ENCODE data around the gene PDE4B.

The PDE4B gene

GRCh38 chr1:66246351-66247269, 453.9 kb downstream of the PDE4B start:
- no peak for DNase-seq

GRCh38 chr1:66247415-66248208, 454.9 kb downstream of the PDE4B start:
- DNase-seq: no peak

- DNase-seq: no peak
Measured at GRCh38 chr1:66248257-66248656, 455.6 kb downstream of the PDE4B start.

- no peak for DNase-seq
Measured at GRCh38 chr1:66248746-66249145, 456.1 kb downstream of the PDE4B start.

DNA sequence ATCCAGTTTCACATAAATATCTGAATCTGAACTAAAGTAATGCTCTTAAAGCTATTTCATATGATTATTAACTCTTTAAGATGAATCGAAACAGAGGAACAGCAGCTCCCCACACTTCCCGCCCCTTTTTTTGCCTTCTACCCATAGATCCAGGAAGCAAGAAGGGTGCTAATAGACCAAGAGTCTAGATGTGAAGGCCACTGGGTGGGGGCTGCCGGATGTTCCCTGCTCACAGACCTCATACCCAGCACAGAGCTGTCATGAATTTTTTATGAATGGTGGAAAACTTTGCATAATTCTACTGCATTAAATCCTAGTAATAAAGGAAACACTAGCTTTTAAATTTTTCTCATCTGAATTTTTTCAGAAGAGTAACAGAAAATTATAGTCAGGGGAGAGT, 457.4 kb downstream of the PDE4B start:
- no peak for DNase-seq

GRCh38 chr1:66250478-66250877, 457.8 kb downstream of the PDE4B start:
- no peak for DNase-seq

- no peak for DNase-seq
Measured at GRCh38 chr1:66251546-66251945, 458.9 kb downstream of the PDE4B start.

DNA sequence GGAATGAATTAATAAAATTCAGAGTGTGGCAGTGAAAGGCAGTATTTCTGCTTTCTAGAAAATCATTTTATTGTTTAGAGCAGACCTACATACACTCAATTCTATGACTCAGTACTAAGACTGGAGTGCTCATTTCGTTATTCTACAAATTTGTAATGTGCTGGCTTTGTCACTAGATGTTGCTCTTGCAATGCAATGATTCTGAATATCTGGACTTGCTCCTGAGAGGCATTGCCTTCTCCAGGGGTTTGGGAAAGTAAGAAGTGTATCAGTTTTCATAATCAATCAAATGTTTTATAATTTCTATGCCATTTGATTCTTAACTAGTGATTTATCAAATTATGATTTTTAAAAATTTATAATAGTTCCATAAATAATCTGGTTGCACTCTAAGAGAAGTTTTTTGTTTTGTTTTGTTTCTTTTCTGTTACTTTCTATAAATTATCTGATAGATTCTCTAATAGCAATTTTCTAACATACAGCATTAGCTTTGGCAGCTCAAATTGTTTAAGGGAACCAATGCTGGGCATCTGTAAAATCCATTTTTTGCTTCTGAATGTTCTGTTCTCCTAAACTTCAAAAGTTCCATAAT, 460.7 kb downstream of the PDE4B start:
- no peak for DNase-seq

DNA sequence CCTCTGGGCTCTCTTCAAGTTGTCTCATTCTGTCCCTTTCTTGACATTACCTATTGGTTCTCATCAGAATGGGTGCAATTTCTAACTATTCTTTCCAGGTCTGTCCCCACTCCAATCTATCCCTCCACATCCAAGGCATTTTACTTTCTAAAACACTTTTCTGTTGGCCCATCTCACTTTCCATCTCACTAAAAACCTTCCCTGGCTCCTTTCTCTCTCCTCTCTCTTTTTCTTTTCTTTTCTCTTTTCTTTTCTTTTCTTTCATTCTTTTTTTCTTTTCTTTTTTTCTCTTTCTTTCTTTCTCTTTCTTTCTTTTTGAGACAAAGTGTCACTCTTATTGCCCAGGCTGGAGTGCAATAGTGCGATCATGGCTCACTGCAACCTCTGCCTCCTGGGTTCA, 462.1 kb downstream of the PDE4B start:
- no peak for DNase-seq

- DNase-seq: no peak
Measured at GRCh38 chr1:66256629-66257572, 464.2 kb downstream of the PDE4B start.

DNA sequence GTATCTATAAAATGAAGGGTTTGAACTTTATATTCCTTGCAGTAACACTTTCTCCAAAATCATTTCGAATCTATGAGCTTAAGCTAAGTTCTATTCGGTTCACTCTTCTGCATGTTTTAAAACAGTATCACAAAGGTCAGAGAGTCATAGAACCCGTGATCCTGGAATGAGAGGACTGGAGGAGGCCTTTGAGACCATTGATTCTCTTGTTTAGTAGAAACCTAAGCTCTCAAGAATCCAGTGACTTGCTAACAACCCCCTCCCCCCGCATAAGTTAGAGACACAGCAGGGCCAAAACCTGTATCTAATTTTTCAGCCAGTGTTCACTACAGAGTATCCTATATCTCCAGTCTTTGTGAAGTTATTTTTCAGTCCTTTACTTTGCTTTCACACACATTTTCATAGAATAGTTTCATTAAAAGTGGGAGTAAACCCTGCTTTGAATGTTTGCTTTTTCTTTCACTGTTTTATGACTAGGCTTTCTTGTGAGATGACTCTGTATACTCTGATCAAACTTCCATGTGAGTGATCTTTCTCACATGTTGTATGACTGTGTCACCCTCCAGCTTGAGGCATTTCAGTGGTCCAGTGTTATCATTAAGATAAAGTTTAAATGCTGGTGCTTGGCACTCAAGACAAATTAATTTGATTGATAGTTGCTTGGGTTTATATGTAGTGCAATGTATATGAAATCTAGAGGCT, 465.9 kb downstream of the PDE4B start:
- DNase-seq: no peak

DNA sequence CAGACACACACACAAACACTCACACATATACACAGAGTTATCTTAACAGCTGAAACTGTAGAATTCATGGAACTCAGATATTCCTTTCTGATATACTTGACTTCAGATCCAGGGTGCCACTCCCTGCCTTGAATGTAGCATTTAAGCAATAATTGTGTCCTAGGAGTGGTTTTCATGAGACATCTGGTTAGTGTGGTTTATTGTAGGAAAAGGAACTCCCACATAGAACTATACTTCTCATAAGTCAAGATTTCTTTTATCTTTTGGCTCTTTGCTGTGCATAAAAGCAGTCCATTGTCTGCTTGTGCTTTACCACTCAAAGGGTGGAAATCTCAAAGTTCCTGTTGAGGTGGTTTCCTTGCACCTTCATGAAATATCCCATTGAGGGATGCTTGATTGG, 468.7 kb downstream of the PDE4B start:
- no peak for DNase-seq

GRCh38 chr1:66262208-66262963, 469.7 kb downstream of the PDE4B start:
- no peak for DNase-seq

DNA sequence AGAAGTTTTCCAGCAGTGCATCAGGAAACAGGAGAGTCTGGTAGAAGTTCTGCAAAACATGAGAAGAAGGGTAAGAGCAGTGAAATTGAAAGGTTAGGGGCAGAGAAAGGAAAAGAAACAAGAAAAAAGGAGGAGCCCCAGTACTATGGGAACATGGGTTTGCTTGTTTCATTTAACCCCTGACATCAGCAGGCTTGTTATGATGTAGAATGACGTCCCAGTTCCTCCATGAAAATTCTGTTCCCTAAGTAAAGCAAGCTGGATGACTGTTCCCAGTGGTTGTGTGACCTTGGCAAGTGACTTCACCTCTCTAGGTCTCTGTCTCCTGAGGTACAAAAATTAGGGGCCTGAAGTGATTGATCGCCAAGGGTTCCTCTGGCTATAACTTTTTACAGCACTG, 472.6 kb downstream of the PDE4B start:
- DNase-seq: no peak

DNA sequence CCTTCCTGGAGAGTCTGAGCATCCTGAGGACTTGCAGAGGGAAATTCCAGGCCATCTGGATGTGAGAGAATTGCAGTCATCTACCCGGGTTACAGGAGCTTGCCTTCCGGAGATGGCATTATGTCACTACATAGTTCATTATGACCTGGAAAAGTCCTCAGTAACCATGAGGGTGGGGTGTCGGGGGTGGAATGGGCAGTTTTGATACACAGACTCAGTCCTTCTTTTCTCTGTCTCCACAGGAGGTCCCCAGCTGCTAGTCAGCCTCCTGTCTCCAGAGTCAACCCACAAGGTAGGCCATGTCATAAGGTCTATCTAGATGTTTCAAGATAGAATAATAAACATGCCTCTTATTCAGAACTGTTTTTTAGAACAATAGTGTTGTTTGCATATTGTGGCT, 473.1 kb downstream of the PDE4B start:
- DNase-seq: no peak

DNA sequence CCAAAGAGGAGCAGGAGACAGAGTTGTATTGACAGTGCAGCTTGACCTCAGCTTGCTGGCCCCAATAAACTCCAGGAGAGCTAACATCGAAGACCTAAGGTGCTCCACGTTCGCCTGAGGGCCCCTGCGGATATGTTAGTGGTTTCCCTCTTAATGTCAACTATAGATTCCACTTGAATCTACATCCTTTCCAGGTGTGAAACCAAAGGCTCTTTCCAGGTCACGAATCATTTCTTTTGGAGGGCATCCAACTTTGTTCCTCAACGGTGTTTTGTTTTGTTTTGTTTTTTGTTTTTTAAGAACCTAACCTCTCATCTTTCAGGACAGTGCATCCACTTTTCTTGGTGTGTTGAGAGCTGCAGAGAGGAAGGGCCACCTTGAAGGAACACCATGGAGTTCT, 473.7 kb downstream of the PDE4B start:
- DNase-seq: no peak

GRCh38 chr1:66266756-66267155, 474.1 kb downstream of the PDE4B start:
- DNase-seq: no peak

DNA sequence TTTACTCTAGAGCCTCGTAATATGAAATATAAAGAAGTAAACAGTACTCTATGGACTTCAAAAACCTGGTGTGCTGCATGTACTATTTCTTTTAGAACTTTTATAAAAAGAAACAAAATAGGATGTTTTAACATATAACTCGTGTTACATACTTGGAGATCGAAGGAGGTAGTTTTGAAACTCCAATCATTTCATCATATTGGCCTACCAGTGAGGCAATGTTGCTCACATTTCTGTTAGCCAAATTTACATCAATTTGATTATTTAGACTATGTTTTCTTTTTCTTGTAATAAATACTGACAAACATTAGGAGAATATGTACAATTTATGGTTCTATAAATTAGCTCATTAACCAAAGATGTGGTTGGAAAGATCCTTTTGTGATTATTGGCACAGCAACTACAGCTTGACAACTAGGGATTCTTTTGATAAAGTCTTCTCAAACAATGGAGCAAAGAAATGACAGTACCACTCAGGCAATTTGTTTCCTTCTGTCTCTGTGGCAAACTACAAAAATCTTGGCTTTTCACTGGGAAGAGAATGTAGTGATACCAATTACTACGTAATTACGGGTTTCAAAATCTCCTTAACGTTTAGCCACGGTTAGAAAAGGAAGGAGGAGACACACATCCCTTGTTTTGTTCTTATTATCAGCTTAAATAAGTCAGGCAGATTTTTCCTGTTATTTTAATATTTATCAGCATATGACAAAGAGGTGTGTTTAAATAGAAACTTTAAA, 474.7 kb downstream of the PDE4B start:
- no peak for DNase-seq

DNA sequence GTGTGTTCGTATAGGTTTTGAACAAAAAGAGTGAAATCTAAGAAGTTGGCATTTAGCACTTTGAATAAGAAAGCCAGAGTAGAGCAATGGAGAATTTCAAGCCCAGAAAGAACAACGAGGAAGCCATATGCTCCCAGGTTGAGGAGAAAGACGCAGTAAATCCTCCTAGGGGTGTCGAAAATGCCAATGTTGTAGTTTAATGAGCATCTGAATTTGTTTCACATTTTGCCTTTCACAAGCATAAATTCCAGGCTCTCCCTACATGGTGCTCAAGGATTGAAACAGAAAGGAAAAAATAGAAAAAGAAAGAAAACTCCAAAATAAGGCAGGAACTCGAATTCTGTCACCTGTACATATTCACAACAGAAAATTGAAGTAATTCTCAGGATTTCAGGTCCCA, 476.5 kb downstream of the PDE4B start:
- no peak for DNase-seq

DNA sequence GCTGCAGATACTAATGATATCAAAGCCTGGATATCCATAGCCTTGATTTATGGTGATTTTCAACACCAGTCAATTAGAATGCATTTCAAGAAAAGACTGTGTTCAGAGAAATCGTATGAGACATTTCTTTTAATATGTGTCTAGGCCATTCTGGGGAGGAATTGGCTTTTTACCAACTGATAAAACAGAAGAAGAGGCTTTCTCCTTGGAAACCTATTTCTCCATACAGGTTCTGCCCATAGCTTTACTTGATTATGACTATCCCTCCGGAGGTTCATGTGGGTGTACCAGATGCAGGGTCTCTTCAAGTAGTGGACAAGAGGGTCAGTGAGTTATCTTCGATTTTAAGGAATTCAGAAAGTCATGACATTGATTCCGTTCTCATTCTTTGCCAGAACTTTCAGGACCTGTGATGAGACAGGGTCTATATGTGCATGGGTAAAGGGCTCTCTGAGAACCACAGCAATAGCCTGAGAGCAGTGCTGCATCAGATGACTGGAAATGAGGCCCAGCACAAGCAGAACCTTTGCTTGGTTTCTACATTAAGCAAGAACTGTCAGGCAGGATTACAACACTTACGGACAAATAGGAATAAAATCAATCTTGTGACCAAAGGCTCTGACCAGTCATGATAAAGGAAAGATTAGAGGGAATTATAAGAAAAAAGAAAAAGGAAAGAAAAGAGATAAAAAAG, 477.6 kb downstream of the PDE4B start:
- DNase-seq: no peak
